ENCODE measurements around the gene WLS.

The WLS gene

GRCh38 chr1:68217618-68218017, 14.7 kb downstream of the WLS start:
- no peak overlapping the region for H3K9ac ChIP-seq (ENCODE audit: low read length in 5 of 5)

GRCh38 chr1:68217060-68217554, 15.2 kb downstream of the WLS start:
- Histone ChIP-seq H3K4me3 (ENCODE audit: low read depth in 1 of 5, low read length in 5 of 5) (no peak overlapping the region), H3K36me3 (ENCODE audit: control insufficient read depth in 5 of 5, insufficient read depth in 5 of 5, low read length in 5 of 5) (no peaks in the 10 kb centered on the region), H3K9ac (ENCODE audit: low read length in 5 of 5) (no peak overlapping the region), H3K9me3 (ENCODE audit: control insufficient read depth in 5 of 5, low read length in 5 of 5) (no peaks in the 10 kb centered on the region), H3K27ac (ENCODE audit: low read depth, low read length) (no peak overlapping the region), H3K4me1 (ENCODE audit: control insufficient read depth in 5 of 5, insufficient read depth in 5 of 5, low read length in 5 of 5) (peaks cover 5 to 24% (median 13%) of the 10 kb centered on the region in 5 donors), H3K27me3 (ENCODE audit: control insufficient read depth in 5 of 5, insufficient read depth in 4 of 5, low read length in 5 of 5) (no peaks in the 10 kb centered on the region)

More at GRCh38 chr1:68217618-68218017, 14.7 kb downstream of the WLS start:
- Histone ChIP-seq H3K36me3 (ENCODE audit: control insufficient read depth in 5 of 5, insufficient read depth in 5 of 5, low read length in 5 of 5) (no peaks in the 10 kb centered on the region), H3K9me3 (ENCODE audit: control insufficient read depth in 5 of 5, low read length in 5 of 5) (no peaks in the 10 kb centered on the region), H3K27me3 (ENCODE audit: control insufficient read depth in 5 of 5, insufficient read depth in 4 of 5, low read length in 5 of 5) (no peaks in the 10 kb centered on the region), H3K4me3 (ENCODE audit: low read depth in 1 of 5, low read length in 5 of 5) (no peak overlapping the region), H3K4me1 (ENCODE audit: control insufficient read depth in 5 of 5, insufficient read depth in 5 of 5, low read length in 5 of 5) (peaks cover 5 to 24% (median 13%) of the 10 kb centered on the region in 5 donors), H3K27ac (ENCODE audit: low read depth, low read length) (no peak overlapping the region)

- peaks cover 5 to 24% (median 13%) of the 10 kb centered on the region in 5 donors for H3K4me1 ChIP-seq (ENCODE audit: control insufficient read depth in 5 of 5, insufficient read depth in 5 of 5, low read length in 5 of 5)
- H3K27me3 ChIP-seq (ENCODE audit: control insufficient read depth in 5 of 5, insufficient read depth in 4 of 5, low read length in 5 of 5) = no peaks in the 10 kb centered on the region
- H3K9me3 ChIP-seq (ENCODE audit: control insufficient read depth in 5 of 5, low read length in 5 of 5) = no peaks in the 10 kb centered on the region
- no peaks in the 10 kb centered on the region for H3K36me3 ChIP-seq (ENCODE audit: control insufficient read depth in 5 of 5, insufficient read depth in 5 of 5, low read length in 5 of 5)
- H3K27ac ChIP-seq (ENCODE audit: low read depth, low read length) = no peak overlapping the region
- H3K9ac ChIP-seq (ENCODE audit: low read length in 5 of 5) = no peak overlapping the region
- H3K4me3 ChIP-seq (ENCODE audit: low read depth in 1 of 5, low read length in 5 of 5) = no peak overlapping the region
Measured at GRCh38 chr1:68216089-68216772, 16.1 kb downstream of the WLS start.

- H3K4me1 ChIP-seq (ENCODE audit: control insufficient read depth in 5 of 5, insufficient read depth in 5 of 5, low read length in 5 of 5) = peaks cover 5 to 37% (median 13%) of the 10 kb centered on the region in 5 donors
- H3K27ac ChIP-seq (ENCODE audit: low read depth, low read length) = no peak overlapping the region
- H3K36me3 ChIP-seq (ENCODE audit: control insufficient read depth in 5 of 5, insufficient read depth in 5 of 5, low read length in 5 of 5) = no peaks in the 10 kb centered on the region
- H3K4me3 ChIP-seq (ENCODE audit: low read depth in 1 of 5, low read length in 5 of 5) = no peak overlapping the region
- H3K9ac ChIP-seq (ENCODE audit: low read length in 5 of 5) = no peak overlapping the region
- no peaks in the 10 kb centered on the region for H3K9me3 ChIP-seq (ENCODE audit: control insufficient read depth in 5 of 5, low read length in 5 of 5)
- no peaks in the 10 kb centered on the region for H3K27me3 ChIP-seq (ENCODE audit: control insufficient read depth in 5 of 5, insufficient read depth in 4 of 5, low read length in 5 of 5)
Measured at GRCh38 chr1:68213843-68214242, 18.5 kb downstream of the WLS start.

GRCh38 chr1:68211761-68212380, 20.5 kb downstream of the WLS start:
- no peaks in the 10 kb centered on the region for H3K9me3 ChIP-seq (ENCODE audit: control insufficient read depth in 5 of 5, low read length in 5 of 5)
- H3K36me3 ChIP-seq (ENCODE audit: control insufficient read depth in 5 of 5, insufficient read depth in 5 of 5, low read length in 5 of 5) = no peaks in the 10 kb centered on the region
- H3K4me3 ChIP-seq (ENCODE audit: low read depth in 1 of 5, low read length in 5 of 5) = no peak overlapping the region
- H3K27ac ChIP-seq (ENCODE audit: low read depth, low read length) = no peak overlapping the region
- peaks cover 5 to 40% (median 16%) of the 10 kb centered on the region in 5 donors for H3K4me1 ChIP-seq (ENCODE audit: control insufficient read depth in 5 of 5, insufficient read depth in 5 of 5, low read length in 5 of 5)
- no peaks in the 10 kb centered on the region for H3K27me3 ChIP-seq (ENCODE audit: control insufficient read depth in 5 of 5, insufficient read depth in 4 of 5, low read length in 5 of 5)
- no peak overlapping the region for H3K9ac ChIP-seq (ENCODE audit: low read length in 5 of 5)

GRCh38 chr1:68210829-68211228, 21.5 kb downstream of the WLS start:
- Histone ChIP-seq H3K4me3 (ENCODE audit: low read depth in 1 of 5, low read length in 5 of 5) (no peak overlapping the region), H3K9ac (ENCODE audit: low read length in 5 of 5) (no peak overlapping the region), H3K9me3 (ENCODE audit: control insufficient read depth in 5 of 5, low read length in 5 of 5) (no peaks in the 10 kb centered on the region), H3K4me1 (ENCODE audit: control insufficient read depth in 5 of 5, insufficient read depth in 5 of 5, low read length in 5 of 5) (peaks cover 5 to 34% (median 14%) of the 10 kb centered on the region in 5 donors), H3K36me3 (ENCODE audit: control insufficient read depth in 5 of 5, insufficient read depth in 5 of 5, low read length in 5 of 5) (no peaks in the 10 kb centered on the region), H3K27ac (ENCODE audit: low read depth, low read length) (no peak overlapping the region), H3K27me3 (ENCODE audit: control insufficient read depth in 5 of 5, insufficient read depth in 4 of 5, low read length in 5 of 5) (no peaks in the 10 kb centered on the region)

DNA sequence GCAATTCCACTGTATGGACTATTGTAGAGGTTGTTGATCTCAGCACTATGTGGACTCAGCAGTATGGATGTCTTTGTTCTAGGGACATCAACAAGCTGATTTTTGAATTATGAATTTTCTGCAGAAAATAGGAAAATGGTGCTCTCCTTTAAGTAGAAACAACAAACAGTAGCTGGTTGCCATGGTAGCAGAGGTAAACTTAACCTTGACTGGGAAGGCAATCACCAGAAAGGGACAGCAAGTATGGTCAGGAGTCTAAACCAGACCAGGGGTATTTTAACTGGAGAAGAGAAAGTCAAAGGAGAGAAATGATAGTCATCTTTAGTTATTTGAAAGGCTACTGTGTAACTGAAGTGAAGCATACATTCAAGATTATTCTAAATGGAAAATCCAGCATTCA, 22.3 kb downstream of the WLS start:
- H3K27me3 ChIP-seq (ENCODE audit: control insufficient read depth in 5 of 5, insufficient read depth in 4 of 5, low read length in 5 of 5) = no peaks in the 10 kb centered on the region
- H3K27ac ChIP-seq (ENCODE audit: low read depth, low read length) = no peak overlapping the region
- H3K9ac ChIP-seq (ENCODE audit: low read length in 5 of 5) = no peak overlapping the region
- peaks cover 5 to 31% (median 14%) of the 10 kb centered on the region in 5 donors for H3K4me1 ChIP-seq (ENCODE audit: control insufficient read depth in 5 of 5, insufficient read depth in 5 of 5, low read length in 5 of 5)
- no peak overlapping the region for H3K4me3 ChIP-seq (ENCODE audit: low read depth in 1 of 5, low read length in 5 of 5)
- no peaks in the 10 kb centered on the region for H3K9me3 ChIP-seq (ENCODE audit: control insufficient read depth in 5 of 5, low read length in 5 of 5)
- no peaks in the 10 kb centered on the region for H3K36me3 ChIP-seq (ENCODE audit: control insufficient read depth in 5 of 5, insufficient read depth in 5 of 5, low read length in 5 of 5)

- H3K4me3 ChIP-seq (ENCODE audit: low read depth in 1 of 5, low read length in 5 of 5) = no peak overlapping the region
- H3K36me3 ChIP-seq (ENCODE audit: control insufficient read depth in 5 of 5, insufficient read depth in 5 of 5, low read length in 5 of 5) = no peaks in the 10 kb centered on the region
- H3K27ac ChIP-seq (ENCODE audit: low read depth, low read length) = no peak overlapping the region
- no peaks in the 10 kb centered on the region for H3K9me3 ChIP-seq (ENCODE audit: control insufficient read depth in 5 of 5, low read length in 5 of 5)
- no peaks in the 10 kb centered on the region for H3K27me3 ChIP-seq (ENCODE audit: control insufficient read depth in 5 of 5, insufficient read depth in 4 of 5, low read length in 5 of 5)
- peaks cover 0 to 18% (median 5%) of the 10 kb centered on the region in 5 donors for H3K4me1 ChIP-seq (ENCODE audit: control insufficient read depth in 5 of 5, insufficient read depth in 5 of 5, low read length in 5 of 5)
- H3K9ac ChIP-seq (ENCODE audit: low read length in 5 of 5) = no peak overlapping the region
Measured at GRCh38 chr1:68206848-68207689, 25.3 kb downstream of the WLS start.

DNA sequence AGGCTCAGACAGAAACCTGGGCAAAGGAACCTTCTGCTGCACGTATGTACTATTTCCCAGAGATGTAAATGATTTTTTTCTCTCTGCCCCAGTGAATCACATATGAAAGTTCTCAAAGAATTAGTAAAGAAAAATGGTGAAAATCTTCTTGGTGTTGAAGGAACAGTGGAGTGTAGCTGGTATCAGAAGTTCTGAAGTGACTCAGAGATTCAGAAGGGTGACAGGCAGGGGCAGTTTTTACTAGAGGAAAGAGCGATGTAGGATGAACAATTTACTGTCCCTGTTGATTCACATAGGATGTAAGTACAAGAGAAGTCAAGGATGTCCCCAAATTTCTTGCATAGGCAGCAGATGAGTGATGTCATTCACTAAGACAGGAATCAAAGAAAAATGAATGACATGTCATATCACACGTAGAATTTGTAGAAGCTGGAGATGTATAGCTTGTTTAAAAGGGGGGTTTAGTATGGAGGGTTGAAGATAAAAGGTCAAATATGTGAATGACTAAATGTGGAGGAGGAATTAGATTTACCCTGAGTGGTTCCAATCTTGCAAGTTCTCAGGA, 26.4 kb downstream of the WLS start:
- Histone ChIP-seq H3K4me1 (ENCODE audit: control insufficient read depth in 5 of 5, insufficient read depth in 5 of 5, low read length in 5 of 5) (peaks cover 0 to 28% (median 5%) of the 10 kb centered on the region in 5 donors), H3K27ac (ENCODE audit: low read depth, low read length) (no peak overlapping the region)

More for the DNA sequence above, 26.4 kb downstream of the WLS start:
- no peaks in the 10 kb centered on the region for H3K27me3 ChIP-seq (ENCODE audit: control insufficient read depth in 5 of 5, insufficient read depth in 4 of 5, low read length in 5 of 5)
- no peak overlapping the region for H3K9ac ChIP-seq (ENCODE audit: low read length in 5 of 5)
- no peaks in the 10 kb centered on the region for H3K9me3 ChIP-seq (ENCODE audit: control insufficient read depth in 5 of 5, low read length in 5 of 5)
- H3K4me3 ChIP-seq (ENCODE audit: low read depth in 1 of 5, low read length in 5 of 5) = no peak overlapping the region
- H3K36me3 ChIP-seq (ENCODE audit: control insufficient read depth in 5 of 5, insufficient read depth in 5 of 5, low read length in 5 of 5) = no peaks in the 10 kb centered on the region

Measured in subcutaneous abdominal adipose tissue (tissue), 5 donors.